CD8-positive, alpha-beta memory T cell (primary cell): ENCODE data around the gene SERGEF. TPM values are rescaled to one million over a fixed set of nuclear protein-coding genes. Genes with fewer than 3 reads are reported as not detected.
A peak's percentile ranks its signal among the peaks of the same experiment; 100 is the strongest.

Experiments used
- CTCF ChIA-PET: fragments of 350-600 bp; sonication (Branson Sonifier 250); formaldehyde crosslinking; loops from one replicate; lab custom pipeline; 2021; ENCODE audit warnings: antibody characterized with exemption; lab: Charles Lee
- POLR2A ChIA-PET: fragments of 350-600 bp; sonication (Branson Sonifier 250); formaldehyde crosslinking; loops from one replicate; lab custom pipeline; 2021; ENCODE audit warnings: antibody characterized with exemption; lab: Charles Lee
- DNase-seq, 5 donors: peaks; one replicate each; pipeline versions ENCODE4 v3.0.0 to v3.0.0-alpha.2; 2020 to 2022; ENCODE audit warnings: mixed read lengths in 1 of 5
- H3K27ac ChIP-seq: one replicate; pipeline ENCODE4 v1.7.0; 2013; ENCODE audit warnings: low read depth, mild to moderate bottlenecking, low read length, moderate library complexity
- H3K27me3 ChIP-seq: 2 replicates; pipeline ENCODE4 v1.7.0; 2013; ENCODE audit warnings: low read length, mild to moderate bottlenecking; ENCODE audit not compliant: insufficient read depth, poor library complexity, severe bottlenecking
- H3K36me3 ChIP-seq: 2 replicates; pipeline ENCODE4 v1.7.0; 2013; ENCODE audit warnings: mild to moderate bottlenecking, low read length, moderate library complexity; ENCODE audit not compliant: insufficient read depth
- H3K4me1 ChIP-seq: 2 replicates; pipeline ENCODE4 v1.7.0; 2013; ENCODE audit warnings: mild to moderate bottlenecking, low read length, moderate library complexity; ENCODE audit not compliant: insufficient read depth
- H3K4me3 ChIP-seq: 2 replicates; pipeline ENCODE4 v1.7.0; 2013; ENCODE audit warnings: mild to moderate bottlenecking, low read length
- H3K9me3 ChIP-seq: 2 replicates; pipeline ENCODE4 v1.7.0; 2013; ENCODE audit warnings: mild to moderate bottlenecking, low read length
- H3K27ac Mint-ChIP-seq, 8 donors: one replicate each; pipeline ENCODE4 v1.8.0; 2020 to 2021; ENCODE audit warnings: mixed read lengths in 8 of 8, mild to moderate bottlenecking in 6 of 8, inconsistent platforms in 3 of 8, moderate library complexity in 3 of 8
- H3K27me3 Mint-ChIP-seq, 2 donors: one replicate each; pipeline ENCODE4 v1.8.0; 2020 to 2021; ENCODE audit warnings: mixed read lengths in 2 of 2, mild to moderate bottlenecking in 1 of 2, moderate library complexity in 1 of 2
- H3K36me3 Mint-ChIP-seq, 3 donors: one replicate each; pipeline ENCODE4 v1.8.0; 2020 to 2021; ENCODE audit warnings: mixed read lengths in 3 of 3, inconsistent platforms in 1 of 3, mild to moderate bottlenecking in 1 of 3
- H3K4me1 Mint-ChIP-seq, 3 donors: one replicate each; pipeline ENCODE4 v1.8.0; 2020 to 2021; ENCODE audit warnings: mixed read lengths in 3 of 3, inconsistent platforms in 1 of 3, mild to moderate bottlenecking in 1 of 3
- H3K4me3 Mint-ChIP-seq, 7 donors: one replicate each; pipeline ENCODE4 v1.8.0; 2020 to 2021; ENCODE audit warnings: mixed read lengths in 7 of 7, mild to moderate bottlenecking in 6 of 7, moderate library complexity in 4 of 7, inconsistent platforms in 2 of 7
- H3K9me3 Mint-ChIP-seq, 5 donors: one replicate each; pipeline ENCODE4 v1.8.0; 2020 to 2022; ENCODE audit warnings: mixed read lengths in 5 of 5, mild to moderate bottlenecking in 3 of 5, moderate library complexity in 2 of 5, inconsistent platforms in 1 of 5
- polyA plus RNA-seq: library from polyadenylated mRNA; unstranded; fragments of 300-500 nt; fragmentation: Illumina TruSeq; gene quantifications from one replicate; pipeline ENCODE4 v1.2.3, GENCODE V29; 2021
- total RNA-seq, 2 experiments: library from RNA; stranded (reverse); gene quantifications; one replicate each; pipeline ENCODE4 v1.2.3, GENCODE V29; 2021

Gene SERGEF
- total and polyA plus RNA-seq, 3 experiments from 2014 or later: 30.0 to 69.3 (median 34.5) TPM

GRCh38 chr11:17992916-17993315 is 19.9 kb downstream of the SERGEF start:
- Histone ChIP-seq H3K4me1 (no peaks in the 10 kb centered on the region), H3K9me3 (no peaks in the 10 kb centered on the region), H3K27me3 (no peaks in the 10 kb centered on the region), H3K27ac (no peak overlapping the region), H3K36me3 (peaks cover 26% of the 10 kb centered on the region), H3K4me3 (no peak overlapping the region)
- Mint-ChIP-seq H3K27me3 (no peaks in the 10 kb centered on the region), H3K4me1 (peaks cover 0 to 9% (median 4%) of the 10 kb centered on the region in 3 donors), H3K9me3 (no peaks in the 10 kb centered on the region), H3K27ac (peak overlapping the region in 2 of 8 donors; percentile 11 to 26), H3K36me3 (peaks cover 3 to 72% (median 17%) of the 10 kb centered on the region in 3 donors), H3K4me3 (no peak overlapping the region)
- ChIA-PET CTCF (interaction anchor here (1.1 to 1.3 kb wide), 3 partner anchors 17 to 113 kb away, joined by 3 to 8 read pairs (median 3); partner anchors contain the start of gene SAAL1), POLR2A (no interaction called here)
- DNase-seq: no peak

DNA sequence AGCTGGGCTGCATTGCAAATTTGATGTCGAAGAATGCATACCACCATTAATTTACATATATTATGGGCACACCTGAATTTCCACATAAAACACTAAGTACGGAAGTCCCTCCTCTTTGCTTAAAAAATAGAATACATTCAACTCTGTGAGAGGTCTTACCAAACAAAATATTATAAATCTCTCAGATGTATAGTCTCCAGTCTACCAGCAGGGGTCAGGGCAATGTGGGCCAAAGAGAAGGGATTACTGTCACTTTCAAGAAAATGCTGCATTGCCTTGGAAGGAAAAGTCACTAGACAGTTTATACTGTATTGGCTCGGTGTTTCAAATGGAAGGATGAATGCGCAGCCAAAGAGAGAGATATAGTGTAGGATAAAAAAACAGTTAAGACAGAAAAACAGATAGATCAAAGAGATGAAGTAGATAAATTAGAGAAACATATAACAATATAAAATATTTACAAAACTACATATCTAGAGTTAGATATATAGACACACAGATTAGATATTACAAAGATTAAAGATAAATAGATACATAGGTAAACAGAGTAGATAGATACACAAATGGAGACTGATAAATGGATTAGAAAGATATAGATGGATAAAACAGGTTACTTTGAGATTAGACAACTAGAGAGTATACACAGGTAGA is 20.9 kb downstream of the SERGEF start:
- Mint-ChIP-seq H3K27ac (peak overlapping the region in 1 of 8 donors; percentile 78), H3K9me3 (no peaks in the 10 kb centered on the region), H3K36me3 (peaks cover 11 to 74% (median 24%) of the 10 kb centered on the region in 3 donors), H3K27me3 (no peaks in the 10 kb centered on the region), H3K4me3 (no peak overlapping the region), H3K4me1 (peaks cover 0 to 9% (median 4%) of the 10 kb centered on the region in 3 donors)
- H3K9me3 ChIP-seq: no peaks in the 10 kb centered on the region
- peaks cover 30% of the 10 kb centered on the region for H3K36me3 ChIP-seq
- no peaks in the 10 kb centered on the region for H3K4me1 ChIP-seq
- no peaks in the 10 kb centered on the region for H3K27me3 ChIP-seq
- H3K27ac ChIP-seq: no peak overlapping the region
- POLR2A ChIA-PET: no interaction called here
- CTCF ChIA-PET: interaction anchor here (0.9 to 1.7 kb wide), 7 partner anchors 9 to 212 kb away, joined by 3 to 8 read pairs (median 4); partner anchors contain the start of genes SAAL1 and SERGEF
- DNase-seq: peak; percentile 20 to 54 (median 29)
- no peak overlapping the region for H3K4me3 ChIP-seq

DNA sequence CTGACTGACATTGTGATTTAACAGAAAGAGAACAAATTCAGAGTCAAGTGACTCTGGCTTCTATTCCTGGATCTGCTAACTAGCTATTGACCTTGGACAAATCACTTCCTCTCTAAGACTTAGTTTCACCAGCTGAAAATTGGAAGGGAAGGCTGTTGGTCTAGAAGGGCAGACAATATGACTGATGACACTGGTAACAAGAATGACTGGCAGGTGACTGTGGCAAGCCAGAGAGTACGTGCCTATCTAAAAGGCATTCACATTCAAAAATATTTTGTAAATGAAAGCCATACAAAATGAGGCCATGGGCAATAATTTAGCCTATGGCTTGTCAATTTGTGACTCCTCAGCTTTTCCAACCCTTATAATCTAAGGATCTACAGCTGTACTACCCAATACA is 23.5 kb downstream of the SERGEF start:
- H3K9me3 ChIP-seq: no peaks in the 10 kb centered on the region
- peaks cover 12 to 75% (median 20%) of the 10 kb centered on the region in 3 donors for H3K36me3 Mint-ChIP-seq
- ChIA-PET POLR2A (no interaction called here), CTCF (interaction anchor here (1.8 kb wide), 1 partner anchor 117 kb away, joined by 6 read pairs; the partner anchor contains the start of gene SAAL1)
- no peak for DNase-seq
- no peaks in the 10 kb centered on the region for H3K9me3 Mint-ChIP-seq
- peaks cover 0 to 9% (median 4%) of the 10 kb centered on the region in 3 donors for H3K4me1 Mint-ChIP-seq
- H3K4me3 ChIP-seq: no peak overlapping the region
- no peak overlapping the region for H3K27ac ChIP-seq
- H3K4me3 Mint-ChIP-seq: no peak overlapping the region
- no peak overlapping the region for H3K27ac Mint-ChIP-seq
- H3K36me3 ChIP-seq: peaks cover 32% of the 10 kb centered on the region
- H3K27me3 ChIP-seq: no peaks in the 10 kb centered on the region
- H3K27me3 Mint-ChIP-seq: no peaks in the 10 kb centered on the region
- H3K4me1 ChIP-seq: no peaks in the 10 kb centered on the region

GRCh38 chr11:17988465-17988864 is 24.4 kb downstream of the SERGEF start:
- CTCF ChIA-PET: interaction anchor here (1.2 to 1.8 kb wide), 3 partner anchors 10 to 118 kb away, joined by 4 to 6 read pairs (median 6); partner anchors contain the start of gene SAAL1
- no peaks in the 10 kb centered on the region for H3K27me3 ChIP-seq

DNA sequence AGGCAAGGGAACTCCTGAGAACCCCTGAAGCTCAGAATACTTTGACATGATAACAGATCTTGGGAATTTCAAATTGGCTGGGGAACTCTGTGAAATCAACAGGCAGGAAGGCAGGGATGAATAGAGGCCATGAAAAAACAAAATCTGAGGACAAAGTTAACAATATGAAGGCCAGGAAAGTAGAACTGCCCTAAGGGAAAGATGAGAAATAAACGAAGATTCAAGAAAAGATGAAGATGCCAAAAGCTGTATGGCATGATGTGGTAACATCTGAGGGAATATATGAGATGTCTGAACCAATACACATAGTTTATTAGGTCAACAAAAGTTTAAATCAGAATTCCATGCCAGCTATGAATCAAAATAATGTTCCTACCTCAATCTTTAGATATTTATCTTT is 25.0 kb downstream of the SERGEF start:
- H3K4me3 ChIP-seq: no peak overlapping the region
- no peaks in the 10 kb centered on the region for H3K27me3 ChIP-seq
- H3K9me3 Mint-ChIP-seq: no peaks in the 10 kb centered on the region
- H3K4me1 ChIP-seq: no peaks in the 10 kb centered on the region
- peaks cover 25% of the 10 kb centered on the region for H3K36me3 ChIP-seq
- H3K27ac ChIP-seq: no peak overlapping the region
- peaks cover 14 to 76% (median 23%) of the 10 kb centered on the region in 3 donors for H3K36me3 Mint-ChIP-seq
- POLR2A ChIA-PET: no interaction called here
- peaks cover 0 to 6% (median 4%) of the 10 kb centered on the region in 3 donors for H3K4me1 Mint-ChIP-seq
- no peak for DNase-seq
- CTCF ChIA-PET: interaction anchor here (1.2 to 1.8 kb wide), 4 partner anchors 9 to 118 kb away, joined by 4 to 6 read pairs (median 5); partner anchors contain the start of gene SAAL1
- H3K9me3 ChIP-seq: no peaks in the 10 kb centered on the region
- no peak overlapping the region for H3K4me3 Mint-ChIP-seq
- no peaks in the 10 kb centered on the region for H3K27me3 Mint-ChIP-seq
- peak overlapping the region in 1 of 8 donors; percentile 2 for H3K27ac Mint-ChIP-seq

More at GRCh38 chr11:17988465-17988864, 24.4 kb downstream of the SERGEF start:
- Histone ChIP-seq H3K4me3 (no peak overlapping the region), H3K27ac (no peak overlapping the region), H3K36me3 (peaks cover 30% of the 10 kb centered on the region), H3K9me3 (no peaks in the 10 kb centered on the region), H3K4me1 (no peaks in the 10 kb centered on the region)
- Mint-ChIP-seq H3K4me3 (no peak overlapping the region), H3K9me3 (no peaks in the 10 kb centered on the region), H3K36me3 (peaks cover 14 to 77% (median 24%) of the 10 kb centered on the region in 3 donors), H3K27me3 (no peaks in the 10 kb centered on the region), H3K27ac (no peak overlapping the region), H3K4me1 (peaks cover 0 to 9% (median 4%) of the 10 kb centered on the region in 3 donors)
- DNase-seq: no peak
- POLR2A ChIA-PET: no interaction called here

DNA sequence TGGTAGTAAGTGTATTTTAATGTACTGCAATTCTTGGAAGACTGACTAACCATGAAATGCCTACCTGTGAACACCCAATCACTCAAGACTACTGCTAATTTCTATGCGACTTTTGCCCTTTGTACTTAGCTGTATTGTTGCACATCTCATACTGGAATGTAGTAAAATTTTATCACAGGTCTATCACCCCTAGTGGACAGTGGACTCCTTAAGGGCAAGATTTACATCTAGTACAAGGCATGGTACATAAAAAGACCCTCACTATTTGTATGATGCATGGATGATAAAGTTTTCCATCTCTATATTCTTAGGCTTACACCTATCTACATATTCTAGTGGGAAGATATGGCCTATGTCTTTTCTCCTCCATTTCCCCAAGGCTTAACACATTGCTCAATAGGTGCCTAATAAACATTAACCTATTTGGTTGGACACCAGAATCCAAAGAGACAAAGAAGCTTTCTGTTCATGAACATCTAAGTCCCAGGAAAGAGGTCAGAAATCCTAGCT is 26.1 kb downstream of the SERGEF start:
- Mint-ChIP-seq H3K4me1 (peaks cover 0 to 3% (median 1%) of the 10 kb centered on the region in 3 donors), H3K36me3 (peaks cover 14 to 82% (median 21%) of the 10 kb centered on the region in 3 donors), H3K4me3 (no peak overlapping the region), H3K27ac (no peak overlapping the region), H3K27me3 (no peaks in the 10 kb centered on the region), H3K9me3 (no peaks in the 10 kb centered on the region)
- no peaks in the 10 kb centered on the region for H3K9me3 ChIP-seq
- no peaks in the 10 kb centered on the region for H3K4me1 ChIP-seq
- CTCF ChIA-PET: interaction anchor here (0.9 to 1.7 kb wide), 4 partner anchors 8 to 117 kb away, joined by 3 to 6 read pairs (median 4); no protein-coding TSS in a partner anchor
- POLR2A ChIA-PET: no interaction called here
- H3K27me3 ChIP-seq: no peaks in the 10 kb centered on the region
- no peak for DNase-seq
- peaks cover 25% of the 10 kb centered on the region for H3K36me3 ChIP-seq
- no peak overlapping the region for H3K27ac ChIP-seq
- no peak overlapping the region for H3K4me3 ChIP-seq

DNA sequence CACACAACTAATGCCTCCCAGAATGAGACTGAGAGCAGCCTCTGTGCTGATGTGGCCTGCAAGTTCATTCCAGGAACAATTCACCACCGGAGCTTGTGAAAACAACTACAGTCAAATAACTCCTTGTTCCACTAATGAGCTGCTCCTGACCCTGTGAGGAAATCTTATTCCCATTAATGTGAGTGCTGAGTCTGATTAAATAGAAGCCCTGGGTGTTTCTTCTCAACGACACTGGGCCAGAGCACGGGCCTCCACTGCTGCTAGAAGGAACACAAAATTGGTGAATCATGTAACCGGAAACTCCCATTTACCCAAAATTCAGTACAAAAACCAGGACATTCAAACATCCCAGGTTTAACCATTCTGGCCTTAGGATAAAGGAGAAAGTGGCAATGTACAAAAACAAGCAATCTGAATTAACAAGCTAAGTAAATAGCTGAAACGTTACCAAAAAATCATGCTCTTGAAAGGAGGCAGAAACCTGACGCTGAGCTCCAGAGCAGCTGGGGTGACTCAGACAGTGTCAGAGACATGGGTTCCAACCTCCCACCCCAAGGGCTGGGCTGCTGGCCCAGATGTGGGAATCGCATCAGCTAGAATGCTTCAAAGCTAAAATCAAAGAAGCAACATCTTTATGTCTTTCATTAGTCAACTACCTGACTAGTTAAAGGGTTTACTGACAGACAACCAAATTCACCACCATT is 26.7 kb downstream of the SERGEF start:
- no peaks in the 10 kb centered on the region for H3K9me3 Mint-ChIP-seq
- CTCF ChIA-PET: interaction anchor here (1.2 to 1.3 kb wide), 2 partner anchors 11 to 117 kb away, joined by 3 to 4 read pairs; no protein-coding TSS in a partner anchor
- Histone ChIP-seq H3K4me1 (no peaks in the 10 kb centered on the region), H3K27ac (no peak overlapping the region), H3K9me3 (no peaks in the 10 kb centered on the region), H3K4me3 (no peak overlapping the region), H3K36me3 (peaks cover 25% of the 10 kb centered on the region), H3K27me3 (no peaks in the 10 kb centered on the region)
- H3K4me1 Mint-ChIP-seq: no peaks in the 10 kb centered on the region
- H3K4me3 Mint-ChIP-seq: no peak overlapping the region
- POLR2A ChIA-PET: no interaction called here
- H3K36me3 Mint-ChIP-seq: peaks cover 14 to 85% (median 21%) of the 10 kb centered on the region in 3 donors
- no peaks in the 10 kb centered on the region for H3K27me3 Mint-ChIP-seq
- no peak for DNase-seq
- no peak overlapping the region for H3K27ac Mint-ChIP-seq
